Calu3 (cell line): ENCODE data around the gene PPM1L. TPM values are rescaled to one million over a fixed set of nuclear protein-coding genes. Genes with fewer than 3 reads are reported as not detected.
A peak's percentile ranks its signal among the peaks of the same experiment; 100 is the strongest.

Experiments
- BruUV-seq: library from RNA; stranded (reverse); fragments of 400-500 nt; replicated peaks from 2 replicates; lab custom pipeline; 2021; lab: Mats Ljungman, UMichigan
- CTCF ChIA-PET: fragments of 300-600 bp; sonication (Branson Sonifier 250); formaldehyde crosslinking; loops from one replicate; lab custom pipeline; 2022; ENCODE audit warnings: antibody characterized with exemption; lab: Charles Lee
- DNase-seq: peaks from one replicate; pipeline ENCODE4 v3.0.0; 2022
- H3K27ac Mint-ChIP-seq: one replicate; pipeline ENCODE4 v1.8.0; 2022; ENCODE audit warnings: mixed read lengths; ENCODE audit not compliant: unreplicated experiment
- H3K27me3 Mint-ChIP-seq: one replicate; pipeline ENCODE4 v1.8.0; 2022; ENCODE audit warnings: mixed read lengths; ENCODE audit not compliant: unreplicated experiment
- H3K36me3 Mint-ChIP-seq: one replicate; pipeline ENCODE4 v1.8.0; 2022; ENCODE audit warnings: mild to moderate bottlenecking, moderate library complexity, mixed read lengths; ENCODE audit not compliant: insufficient read depth, unreplicated experiment
- H3K4me1 Mint-ChIP-seq: one replicate; pipeline ENCODE4 v1.8.0; 2022; ENCODE audit warnings: mild to moderate bottlenecking, low read depth, mixed read lengths; ENCODE audit not compliant: unreplicated experiment
- H3K4me3 Mint-ChIP-seq: one replicate; pipeline ENCODE4 v1.8.0; 2022; ENCODE audit warnings: mild to moderate bottlenecking, low read depth, moderate library complexity, mixed read lengths; ENCODE audit not compliant: unreplicated experiment
- H3K9me3 Mint-ChIP-seq: one replicate; pipeline ENCODE4 v1.8.0; 2022; ENCODE audit warnings: low read depth, mixed read lengths; ENCODE audit not compliant: unreplicated experiment
- intact Hi-C: fragments of 100-400 bp; cut with micrococcal nuclease; formaldehyde crosslinking; loops from one replicate; pipeline ENCODE4 v1.10.0; 2022; ENCODE audit not compliant: unreplicated experiment
- total RNA-seq: library from RNA; stranded (reverse); gene quantifications from 2 replicates; pipeline ENCODE4 v1.2.3, GENCODE V29; 2022
- TF ChIP-seq, protein P1 (sequence below): fragments of 200-600 bp; IDR thresholded peaks from one replicate; pipeline ENCODE4 v1.8.0; 2022; ENCODE audit warnings: antibody characterized with exemption; ENCODE audit not compliant: unreplicated experiment

Gene PPM1L
- total RNA-seq, 1 experiment from 2014 or later = 18.4 TPM

DNA sequence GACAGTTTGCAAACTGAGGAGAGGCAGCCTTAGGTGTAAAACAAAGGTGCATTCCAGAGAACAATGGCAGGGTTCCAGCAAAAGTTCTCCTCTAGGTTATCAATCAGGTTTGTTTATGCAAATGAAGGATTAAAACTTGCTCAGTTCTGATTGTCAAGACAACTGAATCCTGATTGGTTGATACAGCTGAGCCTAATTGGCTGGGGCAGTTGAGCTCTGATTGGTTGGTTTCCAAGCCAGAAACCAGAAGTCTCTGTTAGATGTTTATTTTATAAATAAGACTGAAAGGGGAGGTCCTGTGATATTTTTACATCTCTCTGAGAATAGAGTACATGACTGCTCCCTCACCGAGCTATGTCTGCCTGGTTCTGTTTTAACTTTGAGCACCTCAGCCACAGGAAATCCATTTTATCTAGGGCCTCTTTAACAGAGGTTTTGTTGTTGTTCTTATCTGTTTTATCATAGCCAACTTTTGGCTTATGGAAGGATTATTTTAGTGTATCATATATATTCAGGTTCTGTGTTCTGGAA, 37.8 kb downstream of the PPM1L start:
- CTCF ChIA-PET = no interaction called here
- TF ChIP-seq, protein P1, sequence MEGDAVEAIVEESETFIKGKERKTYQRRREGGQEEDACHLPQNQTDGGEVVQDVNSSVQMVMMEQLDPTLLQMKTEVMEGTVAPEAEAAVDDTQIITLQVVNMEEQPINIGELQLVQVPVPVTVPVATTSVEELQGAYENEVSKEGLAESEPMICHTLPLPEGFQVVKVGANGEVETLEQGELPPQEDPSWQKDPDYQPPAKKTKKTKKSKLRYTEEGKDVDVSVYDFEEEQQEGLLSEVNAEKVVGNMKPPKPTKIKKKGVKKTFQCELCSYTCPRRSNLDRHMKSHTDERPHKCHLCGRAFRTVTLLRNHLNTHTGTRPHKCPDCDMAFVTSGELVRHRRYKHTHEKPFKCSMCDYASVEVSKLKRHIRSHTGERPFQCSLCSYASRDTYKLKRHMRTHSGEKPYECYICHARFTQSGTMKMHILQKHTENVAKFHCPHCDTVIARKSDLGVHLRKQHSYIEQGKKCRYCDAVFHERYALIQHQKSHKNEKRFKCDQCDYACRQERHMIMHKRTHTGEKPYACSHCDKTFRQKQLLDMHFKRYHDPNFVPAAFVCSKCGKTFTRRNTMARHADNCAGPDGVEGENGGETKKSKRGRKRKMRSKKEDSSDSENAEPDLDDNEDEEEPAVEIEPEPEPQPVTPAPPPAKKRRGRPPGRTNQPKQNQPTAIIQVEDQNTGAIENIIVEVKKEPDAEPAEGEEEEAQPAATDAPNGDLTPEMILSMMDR = no peak
- Mint-ChIP-seq H3K4me1 (peaks cover 30% of the 10 kb centered on the region), H3K27me3 (no peaks in the 10 kb centered on the region), H3K36me3 (no peaks in the 10 kb centered on the region), H3K9me3 (no peaks in the 10 kb centered on the region), H3K4me3 (no peak overlapping the region), H3K27ac (no peak overlapping the region)
- no peak for DNase-seq
- no TSS peak for BruUV-seq
- intact Hi-C loops = no loop called here

DNA sequence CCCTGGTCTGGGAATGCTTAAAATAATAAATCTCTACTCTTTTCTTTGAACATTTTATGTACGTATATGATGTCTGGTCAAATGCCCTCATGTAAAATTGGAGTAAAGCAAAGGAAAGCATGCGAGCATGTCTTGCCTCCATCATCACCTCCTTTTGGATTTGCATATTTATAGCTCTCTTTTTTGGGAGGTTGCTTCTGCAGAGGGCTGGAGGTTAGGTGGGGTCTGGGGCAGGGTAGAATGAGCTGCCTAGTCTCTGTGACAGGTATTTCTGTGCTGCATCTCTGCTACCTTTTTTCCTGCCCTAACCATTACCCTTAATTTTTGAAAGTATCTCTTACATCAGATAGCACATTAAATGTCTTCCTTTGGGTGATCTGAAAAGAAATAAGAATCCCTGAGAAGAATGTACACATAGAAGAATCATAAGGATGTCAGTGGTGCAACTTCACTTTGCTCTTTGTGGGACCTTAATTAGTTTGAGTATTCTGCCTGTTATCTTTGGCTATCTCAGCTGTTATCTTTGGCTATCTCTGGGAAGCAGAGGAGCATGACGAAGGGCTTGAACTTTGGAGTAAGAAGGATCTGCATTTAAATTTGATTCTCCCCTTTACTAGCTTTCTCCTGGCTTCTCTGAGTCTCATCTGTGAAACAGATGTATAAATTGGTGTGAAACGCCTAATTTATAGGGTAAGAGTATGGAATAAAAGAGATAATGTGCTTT, 40.2 kb downstream of the PPM1L start:
- CTCF ChIA-PET = interaction anchor here (0.6 to 0.8 kb wide), 2 partner anchors 12 to 311 kb away, joined by 3 read pairs; no protein-coding TSS in a partner anchor
- H3K27me3 Mint-ChIP-seq = no peaks in the 10 kb centered on the region
- intact Hi-C loops = no loop called here
- H3K27ac Mint-ChIP-seq = peak overlapping the region; percentile 66
- H3K9me3 Mint-ChIP-seq = no peaks in the 10 kb centered on the region
- DNase-seq = no peak
- no TSS peak for BruUV-seq
- no peaks in the 10 kb centered on the region for H3K36me3 Mint-ChIP-seq
- H3K4me3 Mint-ChIP-seq = no peak overlapping the region
- peaks cover 30% of the 10 kb centered on the region for H3K4me1 Mint-ChIP-seq
- TF ChIP-seq, protein P1 = no peak

DNA sequence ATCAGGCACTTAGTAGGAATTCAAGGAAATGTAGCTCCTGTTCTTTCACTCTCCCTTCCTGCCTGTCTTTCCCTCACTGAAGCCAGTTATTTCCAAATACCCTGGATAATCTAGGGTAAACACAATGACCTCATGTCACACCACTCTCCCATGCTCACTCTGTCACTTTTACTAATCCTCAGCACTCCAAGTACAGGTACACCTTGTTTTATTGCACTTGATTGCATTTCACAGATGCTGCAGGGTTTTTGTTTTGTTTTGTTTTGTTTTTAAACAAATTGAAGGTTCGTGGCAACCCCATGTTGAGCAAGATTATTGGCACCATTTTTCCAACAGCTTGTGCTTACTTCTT, 40.8 kb downstream of the PPM1L start:
- H3K4me3 Mint-ChIP-seq = no peak overlapping the region
- intact Hi-C loops = no loop called here
- BruUV-seq = no TSS peak
- no peak for DNase-seq
- peaks cover 34% of the 10 kb centered on the region for H3K4me1 Mint-ChIP-seq
- peak overlapping the region; percentile 66 for H3K27ac Mint-ChIP-seq
- no peaks in the 10 kb centered on the region for H3K36me3 Mint-ChIP-seq
- TF ChIP-seq, protein P1 = no peak
- no peaks in the 10 kb centered on the region for H3K9me3 Mint-ChIP-seq
- no peaks in the 10 kb centered on the region for H3K27me3 Mint-ChIP-seq
- CTCF ChIA-PET = interaction anchor here (0.6 to 0.8 kb wide), 2 partner anchors 12 to 311 kb away, joined by 3 read pairs; no protein-coding TSS in a partner anchor

DNA sequence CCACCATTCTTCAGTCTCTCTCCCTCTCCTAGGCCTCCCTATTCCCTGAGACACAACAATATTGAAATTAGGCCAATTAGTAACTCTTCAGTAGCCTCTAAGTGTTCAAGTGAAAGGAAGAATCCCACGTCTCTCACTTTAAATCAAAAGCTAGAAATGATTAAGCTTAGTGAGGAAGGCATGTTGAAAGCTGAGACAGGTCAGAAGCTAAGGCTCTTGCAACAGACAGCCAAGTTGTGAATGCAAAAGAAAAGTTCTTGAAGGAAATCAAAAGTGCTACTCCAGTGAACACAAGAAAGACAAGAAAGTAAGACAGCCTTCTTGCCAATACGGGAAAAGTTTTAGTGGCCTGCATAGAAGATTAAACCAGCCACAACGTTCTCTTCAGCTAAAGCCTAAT, 41.3 kb downstream of the PPM1L start:
- CTCF ChIA-PET = interaction anchor here (0.6 kb wide), 1 partner anchor 402 kb away, joined by 4 read pairs; no protein-coding TSS in a partner anchor
- BruUV-seq = no TSS peak
- TF ChIP-seq, protein P1 = no peak
- DNase-seq = no peak
- Mint-ChIP-seq H3K36me3 (no peaks in the 10 kb centered on the region), H3K4me3 (no peak overlapping the region), H3K9me3 (no peaks in the 10 kb centered on the region), H3K27me3 (no peaks in the 10 kb centered on the region), H3K4me1 (peaks cover 38% of the 10 kb centered on the region), H3K27ac (peak overlapping the region; percentile 66)
- intact Hi-C loops = no loop called here
